ENCODE data around the gene CLEC2B. TPM values are rescaled to one million over a fixed set of nuclear protein-coding genes. Genes with fewer than 3 reads are reported as not detected.
"Not testable (repeated sequence)": the region's sequence is repeated elsewhere in the genome, so short reads cannot be mapped to it uniquely, and the experiment has no call there.

The CLEC2B gene
- total RNA-seq, result 45.4 and 53.5 TPM in 2 replicates

DNA sequence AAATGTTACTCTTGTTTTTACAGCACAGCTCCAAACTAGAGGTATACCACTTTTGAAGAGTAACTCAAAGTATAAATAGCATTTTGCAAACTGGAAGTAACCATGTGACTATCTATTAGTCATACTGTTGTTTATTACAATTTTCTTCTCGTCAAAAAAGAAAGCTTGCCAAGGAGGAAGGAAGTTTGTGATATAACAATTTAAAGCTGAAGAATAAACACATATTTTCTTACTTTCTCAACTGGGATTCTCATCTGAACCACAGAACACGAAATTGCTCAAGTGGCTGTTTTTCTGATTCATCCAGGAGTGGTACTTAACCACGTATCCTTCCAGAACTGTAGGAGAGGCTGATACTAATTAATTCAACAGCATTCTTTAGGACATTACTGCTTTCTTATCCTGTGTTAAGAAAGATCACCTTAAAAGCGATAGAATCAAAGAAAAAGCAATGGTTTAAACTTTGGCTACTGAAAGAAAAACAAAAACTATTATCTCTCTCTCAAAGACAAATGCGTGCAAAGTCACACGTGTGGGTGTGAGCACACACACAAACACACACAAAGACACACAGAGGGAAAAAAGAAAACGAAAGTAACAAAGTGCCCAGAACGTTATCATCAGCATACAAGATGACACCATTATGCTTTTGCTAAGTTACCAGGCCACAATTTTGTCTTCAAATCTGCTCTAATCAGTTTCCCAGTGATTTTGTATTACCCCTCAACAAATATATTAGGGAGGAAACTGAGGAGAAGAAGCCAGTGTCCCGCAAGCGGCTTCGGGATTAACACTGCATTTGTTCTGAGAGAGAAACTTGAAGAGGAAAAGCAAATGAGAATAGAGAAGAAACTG is at the start of gene CLEC2B:
TSS of gene CLEC2B (minus strand) at position 48 of the 855 bp plus-strand sequence.
- peak; percentile 81 to 85 for DNase-seq (ENCODE audit: low read depth in 2 of 2)

GRCh38 chr12:9911708-9912107 is 42.6 kb upstream of the CLEC2B start:
- no peak for DNase-seq (ENCODE audit: low read depth in 2 of 2)

- DNase-seq (ENCODE audit: low read depth in 2 of 2), result no peak
These were observed 41.7 kb upstream of the CLEC2B start for GRCh38 chr12:9910716-9911421.

DNA sequence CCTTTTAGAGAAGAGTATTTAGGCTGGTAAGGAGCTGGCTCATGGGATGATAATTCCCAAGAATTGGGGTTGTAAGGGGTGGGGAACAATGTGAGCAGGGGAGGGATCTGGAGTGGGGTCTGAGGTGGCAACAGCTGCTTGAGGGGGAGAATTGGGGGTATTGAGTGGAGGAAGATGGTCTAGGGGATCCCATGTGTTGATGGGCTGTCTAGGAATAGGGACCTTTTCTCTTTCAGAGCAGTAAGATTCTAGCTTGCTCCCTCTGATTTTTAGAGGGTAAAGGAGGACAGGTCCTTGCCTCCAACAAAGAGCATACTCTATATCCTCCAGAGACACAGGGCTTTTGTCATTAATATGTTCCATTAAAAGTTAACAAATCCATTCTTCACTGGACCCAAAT is 40.6 kb upstream of the CLEC2B start:
- DNase-seq (ENCODE audit: low read depth in 2 of 2), result no peak

- no peak for DNase-seq (ENCODE audit: low read depth in 2 of 2)
These were observed 39.2 kb upstream of the CLEC2B start for GRCh38 chr12:9908350-9908749.

DNA sequence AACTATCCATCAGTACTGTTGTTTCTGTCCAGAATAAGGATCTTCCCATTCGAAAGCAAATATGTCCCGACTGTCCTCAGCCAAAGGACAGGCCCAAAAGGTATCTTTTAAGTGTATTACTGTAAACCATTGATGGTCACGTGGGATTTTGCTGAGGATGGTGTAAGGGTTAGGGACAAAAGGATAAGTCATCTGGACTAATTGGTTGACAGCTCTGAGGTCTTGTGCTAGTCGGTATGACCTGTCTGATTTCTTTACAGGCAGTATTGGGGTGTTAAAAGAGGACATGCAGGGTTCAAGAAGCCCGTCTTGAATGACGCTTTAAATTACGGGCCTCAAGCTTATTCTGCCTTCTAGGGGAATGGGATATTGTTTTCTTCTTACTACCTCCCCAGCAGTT is 38.6 kb upstream of the CLEC2B start:
- DNase-seq (ENCODE audit: low read depth in 2 of 2), result no peak

DNA sequence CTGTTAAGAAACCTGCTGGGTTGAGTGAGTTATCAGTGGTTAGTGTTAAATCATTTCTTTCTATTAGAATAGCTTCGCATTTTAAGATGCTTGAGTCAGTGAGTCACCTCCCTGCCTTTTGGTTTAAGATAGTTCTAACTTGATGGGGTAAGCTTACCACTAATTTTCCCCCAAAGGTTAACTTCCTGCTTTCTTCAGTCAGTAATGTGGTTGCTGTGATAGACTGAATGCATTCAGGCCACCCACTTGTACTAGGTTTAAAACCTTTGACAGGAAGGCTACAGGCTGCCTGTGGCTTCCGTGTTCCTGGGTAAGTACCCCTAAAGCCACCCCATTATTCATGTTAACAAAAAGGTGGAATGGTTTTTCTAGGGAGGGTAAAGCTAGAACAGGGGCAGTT is 37.7 kb upstream of the CLEC2B start:
- no peak for DNase-seq (ENCODE audit: low read depth in 2 of 2)

- no peak for DNase-seq (ENCODE audit: low read depth in 2 of 2)
These were observed 33.5 kb upstream of the CLEC2B start for GRCh38 chr12:9902539-9903228.

DNA sequence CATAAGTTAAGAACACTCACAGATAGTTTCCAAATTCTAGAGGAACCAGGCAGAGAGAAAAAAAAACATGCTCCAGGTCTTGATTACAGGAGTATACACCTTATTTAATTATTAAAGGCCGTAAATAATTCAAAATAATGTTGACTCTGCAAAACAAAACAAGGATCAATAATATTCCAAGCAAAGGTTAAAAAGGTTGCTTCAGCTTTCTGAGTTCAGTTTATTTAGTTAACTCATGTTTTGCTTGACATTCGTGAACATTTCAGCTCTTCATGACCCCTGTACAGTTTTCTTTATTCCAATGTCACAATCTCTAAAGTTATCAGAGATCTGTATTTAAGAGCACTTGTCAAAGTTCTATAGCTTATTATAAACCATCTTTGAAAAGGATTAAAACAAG is 31.8 kb upstream of the CLEC2B start:
- DNase-seq (ENCODE audit: low read depth in 2 of 2), result no peak

DNA sequence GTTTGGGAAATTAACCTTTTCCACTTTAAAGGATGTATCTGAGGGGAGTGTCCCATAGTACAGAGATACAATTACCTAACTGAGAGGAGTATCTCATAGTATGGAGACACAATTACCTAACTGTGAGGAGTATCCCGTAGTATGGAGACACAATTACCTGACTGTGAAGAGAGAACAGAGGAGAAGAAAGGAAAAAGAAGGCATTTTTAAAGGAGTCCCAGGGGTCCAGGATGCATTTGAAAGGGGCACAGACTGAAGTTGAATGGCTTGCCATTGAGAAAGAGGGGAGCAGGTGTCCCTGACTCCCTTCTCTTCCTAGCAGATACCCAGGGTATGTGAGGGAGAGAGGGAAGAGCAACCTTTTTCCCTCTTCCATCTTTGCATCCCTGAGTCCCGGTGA is 30.1 kb upstream of the CLEC2B start:
- no peak for DNase-seq (ENCODE audit: low read depth in 2 of 2)

DNA sequence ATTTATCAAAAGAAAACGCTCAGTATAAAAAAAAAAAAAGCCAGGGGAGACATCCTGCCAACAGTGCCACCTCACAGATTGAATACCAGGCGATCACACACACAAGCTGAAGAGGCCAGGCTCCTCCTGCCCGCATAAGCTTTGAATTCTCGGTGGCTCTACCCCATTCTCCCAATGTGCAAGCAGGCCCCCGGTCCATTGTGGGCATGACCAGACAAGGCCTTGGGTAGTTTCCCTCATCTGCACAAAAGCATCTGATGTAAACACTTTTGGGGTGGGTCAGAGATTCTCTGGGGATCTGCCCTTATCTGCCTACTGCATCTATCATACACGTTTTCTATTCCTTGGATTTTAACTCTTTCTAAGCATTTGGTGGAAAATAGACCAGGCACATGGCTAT is 28.4 kb upstream of the CLEC2B start:
- DNase-seq (ENCODE audit: low read depth in 2 of 2), result no peak

DNA sequence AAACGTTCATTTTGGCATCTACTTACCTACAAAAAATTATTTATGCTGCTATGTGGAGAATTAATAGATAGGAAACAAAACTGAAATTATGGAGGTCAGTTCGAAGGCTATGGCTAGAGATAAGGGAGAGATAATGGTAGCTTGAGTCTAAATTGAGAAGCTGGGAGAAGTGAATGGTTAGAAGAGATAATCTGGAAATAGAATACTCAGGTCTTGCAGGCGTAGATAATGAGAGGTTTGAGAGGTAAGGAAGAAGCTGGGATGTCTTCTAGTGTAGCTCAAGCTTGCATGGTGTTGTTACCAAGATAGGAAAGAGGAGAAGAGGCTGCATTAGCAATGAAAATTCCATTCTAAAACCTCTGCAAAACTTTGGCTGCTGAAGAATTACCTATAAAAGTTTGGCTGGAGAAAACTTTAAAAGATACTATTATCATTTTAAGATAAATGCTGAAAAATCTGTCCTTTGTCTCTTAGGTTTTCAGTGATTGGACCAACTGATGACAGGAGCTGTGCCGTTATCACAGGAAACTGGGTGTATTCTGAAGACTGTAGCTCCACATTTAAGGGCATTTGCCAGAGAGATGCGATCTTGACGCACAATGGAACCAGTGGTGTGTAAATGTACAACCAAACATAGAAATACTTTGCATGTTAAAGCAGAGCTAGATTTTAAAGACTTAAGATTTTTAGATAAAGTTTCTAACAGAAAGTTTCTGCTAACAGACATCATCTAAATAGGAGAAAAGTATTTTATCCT is 26.2 kb upstream of the CLEC2B start:
- no peak for DNase-seq (ENCODE audit: low read depth in 2 of 2)

DNA sequence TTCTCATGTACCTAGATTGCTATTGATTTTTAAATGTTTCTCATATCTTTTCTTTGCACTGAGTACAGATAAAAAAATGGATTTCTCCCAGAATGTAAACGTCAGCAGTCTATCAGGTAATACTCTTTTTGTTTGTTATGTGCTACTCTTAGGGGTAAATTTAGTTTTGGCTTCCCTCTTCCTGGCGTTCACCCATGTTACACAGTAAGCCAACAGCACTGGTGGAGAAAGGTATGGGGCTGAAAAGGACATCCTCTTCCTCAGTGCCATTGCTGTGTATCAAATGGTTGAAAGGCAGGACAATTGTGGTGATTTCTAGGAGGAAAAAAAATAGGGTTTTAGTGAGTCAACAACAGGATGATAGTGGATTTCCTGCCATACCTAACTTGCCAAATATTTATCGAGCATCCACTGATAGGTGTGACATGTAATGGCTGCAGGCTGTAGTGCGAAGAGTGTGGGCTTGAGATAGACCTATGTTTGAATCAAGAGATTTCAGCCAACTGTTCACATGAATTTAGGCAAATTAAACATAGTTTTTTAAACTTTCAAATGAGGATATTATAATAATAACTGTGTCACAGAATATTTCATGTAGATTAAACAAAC is 19.6 kb upstream of the CLEC2B start:
- DNase-seq (ENCODE audit: low read depth in 2 of 2), result peak in 1 of 2 donors; percentile 22

DNA sequence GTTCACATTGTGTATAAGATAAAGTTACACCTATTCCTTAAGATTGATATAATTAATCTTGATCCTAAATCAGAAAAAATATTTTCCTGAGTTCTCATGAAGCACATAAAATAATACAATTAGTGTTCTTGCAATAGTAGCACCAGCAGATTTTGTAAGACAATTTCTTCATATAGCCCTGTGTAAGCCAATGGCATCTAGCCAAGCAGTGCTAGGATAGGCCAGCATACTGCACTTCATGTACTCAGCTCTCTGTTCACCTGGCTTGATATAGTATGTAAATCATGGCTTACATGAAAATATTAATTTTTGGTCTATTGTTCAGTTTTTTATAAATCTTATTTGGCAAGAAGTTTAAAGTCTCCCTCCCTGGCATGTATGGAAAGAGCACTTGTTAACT is 14.0 kb upstream of the CLEC2B start:
- no peak for DNase-seq (ENCODE audit: low read depth in 2 of 2)

DNA sequence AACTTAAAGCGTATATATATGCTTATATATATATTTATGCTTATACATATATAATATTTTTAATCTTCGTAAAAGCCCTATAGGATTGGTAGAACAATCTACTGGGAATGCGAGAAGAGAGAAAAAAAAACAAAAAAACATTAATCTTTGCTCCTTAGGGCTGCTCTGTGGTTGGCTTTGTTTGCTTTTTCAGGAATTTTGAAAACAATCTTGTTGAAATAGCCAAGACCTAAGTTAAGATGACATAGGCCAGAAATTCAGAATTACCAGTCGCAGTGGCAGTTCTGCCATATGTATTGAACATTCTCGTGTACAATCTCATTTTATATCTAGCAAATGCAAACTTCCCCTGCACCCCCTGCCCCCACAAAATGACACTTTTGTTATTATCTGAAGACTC is 12.8 kb upstream of the CLEC2B start:
- DNase-seq (ENCODE audit: low read depth in 2 of 2), result no peak

DNA sequence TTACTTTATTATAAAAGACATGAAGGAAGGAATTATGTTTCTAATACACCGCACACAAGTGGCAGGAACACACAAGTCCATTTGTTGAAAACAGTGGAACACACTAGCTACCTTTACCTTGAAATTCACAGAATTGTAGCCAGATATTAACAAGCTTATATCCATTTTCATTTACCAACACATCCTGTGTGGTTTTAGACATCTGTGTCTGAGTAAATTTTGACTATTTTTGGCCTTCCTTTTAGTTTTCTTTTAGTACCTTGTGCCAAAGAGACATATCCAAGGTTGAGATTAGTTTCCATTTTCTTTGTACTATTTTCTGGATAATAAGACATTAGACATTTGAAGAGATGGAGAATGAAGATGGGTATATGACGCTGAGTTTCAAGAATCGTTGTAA is 12.1 kb upstream of the CLEC2B start, which contains the start of gene KLRF2:
TSS of gene KLRF2 (plus strand) at position 244 of the 400 bp plus-strand sequence. CDS start at position 351, 107 bp downstream.
- no peak for DNase-seq (ENCODE audit: low read depth in 2 of 2)

- no peak for DNase-seq (ENCODE audit: low read depth in 2 of 2)
These were observed 11.5 kb upstream of the CLEC2B start for GRCh38 chr12:9880532-9881078.

- not testable (repeated sequence) for DNase-seq (ENCODE audit: low read depth in 2 of 2)
These were observed 7.0 kb upstream of the CLEC2B start for GRCh38 chr12:9876120-9876519.

DNA sequence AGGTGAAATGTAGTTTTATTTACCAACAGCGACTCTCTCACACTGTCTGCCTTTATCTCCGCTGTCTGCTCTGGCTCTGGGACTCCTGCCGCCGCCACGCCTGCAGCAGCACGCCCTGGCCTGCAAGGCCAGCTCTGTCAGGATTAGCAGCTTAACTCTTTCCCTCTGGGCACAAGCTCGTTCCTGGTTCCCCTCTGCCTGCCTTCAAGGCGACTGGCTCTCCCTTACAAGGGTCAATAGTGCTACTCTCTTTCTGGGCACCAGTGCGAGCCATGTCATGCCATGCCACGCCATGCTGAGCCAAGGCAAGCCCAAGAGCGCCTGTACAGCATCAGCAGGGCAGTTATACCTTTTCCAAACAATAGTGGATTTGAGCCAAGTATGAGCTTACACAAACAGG is 3.6 kb upstream of the CLEC2B start:
- no peak for DNase-seq (ENCODE audit: low read depth in 2 of 2)

- no peak for DNase-seq (ENCODE audit: low read depth in 2 of 2)
These were observed 3.0 kb upstream of the CLEC2B start for GRCh38 chr12:9872162-9872561.
